ENCODE data around the gene CRIP3. TPM values are rescaled to one million over a fixed set of nuclear protein-coding genes. Genes with fewer than 3 reads are reported as not detected.
"Not testable (repeated sequence)": the region's sequence is repeated elsewhere in the genome, so short reads cannot be mapped to it uniquely, and the experiment has no call there.

CRIP3 gene, protein sequence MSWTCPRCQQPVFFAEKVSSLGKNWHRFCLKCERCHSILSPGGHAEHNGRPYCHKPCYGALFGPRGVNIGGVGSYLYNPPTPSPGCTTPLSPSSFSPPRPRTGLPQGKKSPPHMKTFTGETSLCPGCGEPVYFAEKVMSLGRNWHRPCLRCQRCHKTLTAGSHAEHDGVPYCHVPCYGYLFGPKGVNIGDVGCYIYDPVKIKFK
- total RNA-seq (2022) (2.3 and 5.4 TPM in 2 replicates), Bru-seq, nascent RNA (percentile 39 among the genes with signal in this experiment), BruChase-seq, experiment 1, labeled RNA remaining after a 6-hour chase (percentile 26 among the genes with signal in this experiment), BruChase-seq, experiment 2, labeled RNA remaining after a 2-hour chase (percentile 29 among the genes with signal in this experiment)
- long read RNA-seq, partial matches to known transcripts: 2 of 3 reads
- long read RNA-seq, other reads (novel, unspliced or antisense): 1 of 3 reads

DNA sequence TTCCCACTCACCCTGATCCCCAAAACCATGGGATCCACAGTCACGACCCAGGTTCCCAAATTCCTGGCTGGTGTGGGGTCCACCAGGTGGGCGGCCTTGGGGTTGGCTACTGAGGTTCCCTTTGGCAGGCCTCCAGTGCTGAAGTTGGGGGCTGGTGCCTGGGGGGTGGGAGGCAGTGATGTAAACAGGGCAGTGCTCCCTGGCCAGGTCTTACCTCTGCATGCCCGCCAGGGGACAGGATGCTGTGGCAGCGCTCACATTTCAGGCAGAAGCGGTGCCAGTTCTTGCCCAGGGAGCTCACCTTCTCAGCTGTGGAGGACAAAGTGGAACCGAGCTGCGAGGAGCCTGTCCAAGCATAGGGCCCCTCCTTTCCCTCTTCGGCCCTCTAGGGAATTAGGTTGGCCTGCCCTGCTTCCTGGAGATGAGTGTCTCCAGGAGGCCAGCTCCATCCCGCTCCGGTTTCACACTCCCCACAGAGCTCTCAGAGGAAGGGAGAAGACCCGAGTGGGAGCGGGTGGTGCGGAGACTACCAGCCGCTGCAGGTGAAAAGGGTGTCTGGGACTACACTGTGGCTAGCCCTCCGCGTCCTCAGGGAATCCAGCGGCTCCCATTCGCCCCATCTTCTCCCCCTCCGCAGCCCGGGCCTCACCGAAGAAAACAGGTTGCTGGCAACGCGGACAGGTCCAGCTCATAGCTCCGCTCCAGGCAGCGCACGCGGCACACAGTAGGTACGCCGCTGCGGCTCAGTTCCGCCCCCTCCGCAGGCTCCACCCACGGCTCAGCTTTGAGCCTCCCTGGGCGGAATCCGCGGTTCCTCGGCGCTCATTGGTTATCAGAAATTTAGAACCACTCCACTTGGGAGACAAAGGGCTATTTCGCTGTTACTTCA, at the start of gene CRIP3:
Gene CRIP3 (minus strand): TSS at position 726 of the 889 bp plus-strand sequence. CDS start 34 bp downstream, at position 692.
- H3K9me3 Mint-ChIP-seq (ENCODE audit: low read depth, unreplicated experiment): no peaks in the 10 kb centered on the region
- intact Hi-C loops (cut with micrococcal nuclease; ENCODE audit: unreplicated experiment): no loop called here
- peak; percentile 74 for DNase-seq
- no peaks in the 10 kb centered on the region for H3K27me3 Mint-ChIP-seq (ENCODE audit: unreplicated experiment)
- CTCF ChIA-PET: interaction anchor here (0.7 to 2.2 kb wide), 16 partner anchors 8 to 329 kb away, joined by 3 to 38 read pairs (median 4); partner anchors contain the start of genes ABCC10, DNPH1, KLHDC3 and SLC22A7
- peaks cover 10% of the 10 kb centered on the region for H3K4me1 Mint-ChIP-seq (ENCODE audit: low read depth, unreplicated experiment)
- H3K27ac Mint-ChIP-seq (ENCODE audit: unreplicated experiment): no peak within 1 kb of the TSS
- H3K4me3 Mint-ChIP-seq (ENCODE audit: low read depth, unreplicated experiment): peak within 1 kb of the TSS; percentile 74
- BruUV-seq (replicated peaks): no TSS peak
- TF ChIP-seq, protein P1, sequence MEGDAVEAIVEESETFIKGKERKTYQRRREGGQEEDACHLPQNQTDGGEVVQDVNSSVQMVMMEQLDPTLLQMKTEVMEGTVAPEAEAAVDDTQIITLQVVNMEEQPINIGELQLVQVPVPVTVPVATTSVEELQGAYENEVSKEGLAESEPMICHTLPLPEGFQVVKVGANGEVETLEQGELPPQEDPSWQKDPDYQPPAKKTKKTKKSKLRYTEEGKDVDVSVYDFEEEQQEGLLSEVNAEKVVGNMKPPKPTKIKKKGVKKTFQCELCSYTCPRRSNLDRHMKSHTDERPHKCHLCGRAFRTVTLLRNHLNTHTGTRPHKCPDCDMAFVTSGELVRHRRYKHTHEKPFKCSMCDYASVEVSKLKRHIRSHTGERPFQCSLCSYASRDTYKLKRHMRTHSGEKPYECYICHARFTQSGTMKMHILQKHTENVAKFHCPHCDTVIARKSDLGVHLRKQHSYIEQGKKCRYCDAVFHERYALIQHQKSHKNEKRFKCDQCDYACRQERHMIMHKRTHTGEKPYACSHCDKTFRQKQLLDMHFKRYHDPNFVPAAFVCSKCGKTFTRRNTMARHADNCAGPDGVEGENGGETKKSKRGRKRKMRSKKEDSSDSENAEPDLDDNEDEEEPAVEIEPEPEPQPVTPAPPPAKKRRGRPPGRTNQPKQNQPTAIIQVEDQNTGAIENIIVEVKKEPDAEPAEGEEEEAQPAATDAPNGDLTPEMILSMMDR (IDR thresholded peaks at IDR 0.05; ENCODE audit: unreplicated experiment): peak; percentile 74
- peaks cover 9% of the 10 kb centered on the region for H3K36me3 Mint-ChIP-seq (ENCODE audit: insufficient read depth, unreplicated experiment)

DNA sequence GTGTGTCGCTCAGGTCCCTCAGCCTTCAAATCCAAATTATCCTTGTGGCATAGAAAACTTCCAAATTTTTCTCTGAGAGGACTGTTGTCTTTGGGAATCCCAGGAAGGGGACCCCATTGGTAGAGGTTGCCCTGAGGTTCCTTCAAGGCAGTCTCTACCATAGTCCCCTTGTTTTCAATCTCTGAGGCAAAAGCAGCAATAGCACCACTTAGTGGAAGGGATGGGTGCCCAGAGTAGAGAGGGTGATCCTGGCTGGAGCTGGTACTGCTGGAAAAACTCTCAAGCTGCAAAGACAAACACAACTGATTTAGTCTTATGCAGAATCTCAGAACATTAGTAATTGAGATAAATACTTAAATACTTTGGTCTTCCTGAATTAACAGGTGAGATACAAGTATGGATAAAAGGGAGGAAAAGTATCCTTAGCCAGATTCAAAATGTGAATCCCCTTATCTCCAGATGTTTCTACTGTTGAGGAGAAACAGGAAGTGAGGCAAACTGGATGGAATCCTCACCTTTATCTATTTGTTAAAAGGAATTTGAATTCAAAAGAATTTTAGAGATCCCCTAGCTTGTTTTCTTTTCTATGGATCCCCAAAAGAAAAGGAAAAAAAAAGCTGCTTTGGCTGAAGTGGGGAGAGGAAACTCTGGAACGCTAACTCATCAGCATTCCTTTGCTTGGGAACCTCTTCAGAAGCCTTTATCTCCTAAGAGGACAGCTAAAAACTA, 47.4 kb upstream of the CRIP3 start:
- peaks cover 4% of the 10 kb centered on the region for H3K36me3 Mint-ChIP-seq (ENCODE audit: insufficient read depth, unreplicated experiment)
- no peaks in the 10 kb centered on the region for H3K27me3 Mint-ChIP-seq (ENCODE audit: unreplicated experiment)
- intact Hi-C loops (cut with micrococcal nuclease; ENCODE audit: unreplicated experiment): no loop called here
- TF ChIP-seq, protein P1 (IDR thresholded peaks at IDR 0.05; ENCODE audit: unreplicated experiment): no peak
- H3K4me1 Mint-ChIP-seq (ENCODE audit: low read depth, unreplicated experiment): no peaks in the 10 kb centered on the region
- H3K4me3 Mint-ChIP-seq (ENCODE audit: low read depth, unreplicated experiment): no peak overlapping the region
- BruUV-seq (replicated peaks): no TSS peak
- DNase-seq: peak; percentile 19
- CTCF ChIA-PET: interaction anchor here (0.6 to 2.0 kb wide), 6 partner anchors 41 to 151 kb away, joined by 3 to 8 read pairs (median 4); partner anchors contain the start of gene CRIP3
- no peaks in the 10 kb centered on the region for H3K9me3 Mint-ChIP-seq (ENCODE audit: low read depth, unreplicated experiment)
- H3K27ac Mint-ChIP-seq (ENCODE audit: unreplicated experiment): no peak overlapping the region

GRCh38 chr6:43351951-43352350, 43.3 kb upstream of the CRIP3 start:
- BruUV-seq (replicated peaks); H3K27me3 Mint-ChIP-seq (ENCODE audit: unreplicated experiment); H3K27ac Mint-ChIP-seq (ENCODE audit: unreplicated experiment); H3K9me3 Mint-ChIP-seq (ENCODE audit: low read depth, unreplicated experiment); intact Hi-C loops (cut with micrococcal nuclease; ENCODE audit: unreplicated experiment); H3K4me1 Mint-ChIP-seq (ENCODE audit: low read depth, unreplicated experiment); DNase-seq; H3K4me3 Mint-ChIP-seq (ENCODE audit: low read depth, unreplicated experiment); H3K36me3 Mint-ChIP-seq (ENCODE audit: insufficient read depth, unreplicated experiment): not testable (repeated sequence)
- CTCF ChIA-PET: interaction anchor here (0.6 kb wide), 1 partner anchor 59 kb away, joined by 4 read pairs; no protein-coding TSS in a partner anchor

DNA sequence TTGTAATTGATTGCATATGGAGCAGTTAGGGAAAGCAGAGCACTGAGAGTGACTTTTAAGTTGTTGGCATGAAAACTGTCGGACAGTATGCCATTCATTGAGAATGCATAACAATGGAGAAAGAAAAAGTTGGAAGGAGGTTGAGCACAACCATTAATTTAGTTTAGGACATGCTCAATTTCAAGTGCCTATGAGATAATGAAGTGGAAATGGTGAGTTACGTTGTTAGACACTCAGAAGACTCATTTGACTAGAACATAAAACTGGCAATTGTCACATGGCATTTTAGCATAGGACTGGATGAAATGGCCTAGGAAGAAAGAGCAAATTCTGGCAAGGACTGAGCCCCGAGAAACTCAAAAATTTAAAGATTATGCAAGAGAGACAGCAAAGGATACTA, 38.8 kb upstream of the CRIP3 start:
- DNase-seq: no peak
- TF ChIP-seq, protein P1 (IDR thresholded peaks at IDR 0.05; ENCODE audit: unreplicated experiment): no peak
- peaks cover 4% of the 10 kb centered on the region for H3K36me3 Mint-ChIP-seq (ENCODE audit: insufficient read depth, unreplicated experiment)
- BruUV-seq (replicated peaks): no TSS peak
- no peak overlapping the region for H3K27ac Mint-ChIP-seq (ENCODE audit: unreplicated experiment)
- H3K27me3 Mint-ChIP-seq (ENCODE audit: unreplicated experiment): no peaks in the 10 kb centered on the region
- no peak overlapping the region for H3K4me3 Mint-ChIP-seq (ENCODE audit: low read depth, unreplicated experiment)
- no peaks in the 10 kb centered on the region for H3K9me3 Mint-ChIP-seq (ENCODE audit: low read depth, unreplicated experiment)
- intact Hi-C loops (cut with micrococcal nuclease; ENCODE audit: unreplicated experiment): no loop called here
- CTCF ChIA-PET: no interaction called here
- H3K4me1 Mint-ChIP-seq (ENCODE audit: low read depth, unreplicated experiment): no peaks in the 10 kb centered on the region
